Measurements from ENCODE around the gene HENMT1. TPM values are rescaled to one million over a fixed set of nuclear protein-coding genes. Genes with fewer than 3 reads are reported as not detected.

The HENMT1 gene
- total RNA-seq, 1 experiment from 2014 or later, result not detected

GRCh38 chr1:108686614-108687313 is 25.9 kb upstream of the HENMT1 start:
- Histone ChIP-seq H3K4me3 (replicated peaks in 1 of 2; ENCODE audit: low read depth in 1 of 2, low read length in 2 of 2) (no peak overlapping the region), H3K9me3 (ENCODE audit: control insufficient read depth in 1 of 2, insufficient read depth in 1 of 2, low read depth in 1 of 2, low read length in 2 of 2) (no peaks in the 10 kb centered on the region), H3K79me2 (ENCODE audit: insufficient read depth, low read length) (peaks cover 13% of the 10 kb centered on the region), H3K9ac (ENCODE audit: low read length) (no peak overlapping the region), H3K36me3 (ENCODE audit: control insufficient read depth in 1 of 2, insufficient read depth in 2 of 2, low read length in 2 of 2) (no peaks in the 10 kb centered on the region), H2AFZ (ENCODE audit: low read depth, low read length, poor library complexity, severe bottlenecking) (no peak overlapping the region), H3K9me2 (ENCODE audit: insufficient read depth) (no peaks in the 10 kb centered on the region), H4K20me1 (ENCODE audit: insufficient read depth) (no peaks in the 10 kb centered on the region), H3K27me3 (ENCODE audit: insufficient read depth, low read length) (no peaks in the 10 kb centered on the region), H3K4me1 (ENCODE audit: control insufficient read depth in 1 of 2, insufficient read depth in 2 of 2, low read length in 2 of 2) (peaks cover 4 to 10% of the 10 kb centered on the region in 2 experiments; a peak in 3 of 4 replicates), H3K27ac (ENCODE audit: low read depth, low read length) (no peak overlapping the region), H3K4me2 (ENCODE audit: low read length) (no peak overlapping the region)
- no TSS peak for BruUV-seq (replicated peaks)
- no peak for DNase-seq (ENCODE audit: low read depth, low spot score)
- no peak for TF ChIP-seq ELF1 (IDR thresholded peaks at IDR 0.05; ENCODE audit: borderline replicate concordance, low read depth)
- no peak for TF ChIP-seq TCF7L2 (IDR thresholded peaks at IDR 0.05; ENCODE audit: borderline replicate concordance, extremely low read depth, insufficient read depth, insufficient read length)
- no peak for TF ChIP-seq CTCF (IDR thresholded peaks at IDR 0.05 in 2 of 3, conservative IDR thresholded peaks at IDR 0.05 in 1 of 3; ENCODE audit: borderline replicate concordance in 1 of 3, insufficient read depth in 1 of 3, low read depth in 2 of 3, low read length in 2 of 3)
- no peak for TF ChIP-seq SP1 (IDR thresholded peaks at IDR 0.05; ENCODE audit: low read depth)
- TF ChIP-seq CEBPB (IDR thresholded peaks at IDR 0.05; ENCODE audit: low read depth), result no peak
- TF ChIP-seq POLR2AphosphoS5 (IDR thresholded peaks at IDR 0.05; ENCODE audit: low read depth, low read length), result no peak
- TF ChIP-seq RAD21 (IDR thresholded peaks at IDR 0.05; ENCODE audit: low read depth), result no peak
- no peak for TF ChIP-seq EZH2phosphoT487 (IDR thresholded peaks at IDR 0.05; ENCODE audit: borderline replicate concordance)
- TF ChIP-seq ZNF274 (IDR thresholded peaks at IDR 0.05; ENCODE audit: low read depth, low read length), result no peak
- no peak for TF ChIP-seq SRF (IDR thresholded peaks at IDR 0.05; ENCODE audit: low read depth)
- no peak for TF ChIP-seq EGR1 (IDR thresholded peaks at IDR 0.05; ENCODE audit: low read depth)
- TF ChIP-seq MAX (IDR thresholded peaks at IDR 0.05), result no peak
- no peak for TF ChIP-seq ATF3 (IDR thresholded peaks at IDR 0.05)
- no peak for ATAC-seq
- intact Hi-C loops (cut with micrococcal nuclease), result no loop called here
- RAD21 ChIA-PET (ENCODE audit: low non-redundant PET in 1 of 2, low total read pairs in 2 of 2, uncharacterized antibody in 2 of 2, unreplicated experiment in 2 of 2), result no interaction called here
- POLR2A ChIA-PET, result no interaction called here
- CTCF ChIA-PET, result no interaction called here
